HG02943 (cell line): ENCODE measurements around the gene GSN.

Experiments used
- ATAC-seq: cut with Tn5 transposase; IDR thresholded peaks from one replicate; pipeline ENCODE4 v1.9.1; 2021; ENCODE audit warnings: mild to moderate bottlenecking, low read depth, moderate library complexity; ENCODE audit not compliant: unreplicated experiment

The GSN gene

GRCh38 chr9:121366611-121367192 lies 98.7 kb downstream of the GSN start:
- no peak for ATAC-seq

- no peak for ATAC-seq
These were observed 99.6 kb downstream of the GSN start for GRCh38 chr9:121367306-121368137.

- ATAC-seq = no peak
These were observed 100.2 kb downstream of the GSN start for GRCh38 chr9:121368138-121368522.

- no peak for ATAC-seq
These were observed 100.8 kb downstream of the GSN start for GRCh38 chr9:121368745-121369144.

GRCh38 chr9:121369595-121370265 lies 101.8 kb downstream of the GSN start, which contains the start of gene STOM:
TSS of gene STOM (minus strand) at chr9:121370250. CDS start at chr9:121370187, 63 bp downstream.
- peak; percentile 60 for ATAC-seq

- ATAC-seq = no peak
These were observed 103.6 kb downstream of the GSN start for GRCh38 chr9:121371495-121372061.

GRCh38 chr9:121372239-121373010 lies 104.5 kb downstream of the GSN start:
- ATAC-seq = no peak

GRCh38 chr9:121373011-121373729 lies 105.2 kb downstream of the GSN start:
- no peak for ATAC-seq

GRCh38 chr9:121376214-121376830 lies 108.4 kb downstream of the GSN start:
- ATAC-seq = no peak

- no peak for ATAC-seq
These were observed 112.9 kb downstream of the GSN start for GRCh38 chr9:121380846-121381245.
